PFSK-1 (cell line): ENCODE results near the gene TMEM72.

Source experiments
- FOXP2 ChIP-seq: optimal IDR thresholded peaks from 2 replicates; pipeline ENCODE3; 2011; ENCODE audit warnings: borderline replicate concordance, control low read depth, inconsistent platforms; ENCODE audit not compliant: insufficient read depth; ENCODE audit errors: extremely low read length, extremely low read depth
- POLR2AphosphoS5 ChIP-seq: IDR thresholded peaks from 2 replicates; pipeline ENCODE4 v1.6.1; 2012; ENCODE audit warnings: low read depth, mild to moderate bottlenecking, control low read depth, low read length, moderate library complexity

GRCh38 chr10:44927352-44927751 lies 16.2 kb downstream of the TMEM72 start:
- TF ChIP-seq POLR2AphosphoS5 (no peak), FOXP2 (no peak)
